Mesodermal cell (in vitro differentiated cells): ENCODE data around the gene CNPY3.
"Not testable (repeated sequence)": the region's sequence is repeated elsewhere in the genome, so short reads cannot be mapped to it uniquely, and the experiment has no call there.

Experiments used
- H3K27ac ChIP-seq: 2 replicates; pipeline ENCODE4 v1.7.0; 2013; ENCODE audit warnings: mild to moderate bottlenecking, low read depth, low read length, moderate library complexity; ENCODE audit not compliant: severe bottlenecking
- H3K36me3 ChIP-seq: 2 replicates; pipeline ENCODE4 v1.7.1; 2013; ENCODE audit warnings: mild to moderate bottlenecking, low read length, moderate library complexity; ENCODE audit not compliant: control insufficient read depth, insufficient read depth
- H3K4me1 ChIP-seq: one replicate; pipeline ENCODE4 v1.7.1; 2013; ENCODE audit warnings: mild to moderate bottlenecking, low read length; ENCODE audit not compliant: insufficient read depth, control insufficient read depth, poor library complexity, severe bottlenecking
- H3K4me3 ChIP-seq: 2 replicates; pipeline ENCODE4 v1.7.0; 2013; ENCODE audit warnings: low read length, control low read depth, mild to moderate bottlenecking; ENCODE audit not compliant: insufficient read depth, poor library complexity, severe bottlenecking; ENCODE audit errors: extremely low read depth
- H3K9me3 ChIP-seq: 2 replicates; pipeline ENCODE4 v1.7.1; 2013; ENCODE audit warnings: mild to moderate bottlenecking, low read length, moderate library complexity; ENCODE audit not compliant: control insufficient read depth
- WGBS, 2 experiments: methylation state at CpG; one replicate each; pipeline ENCODE4 v1.1.5; 2013; ENCODE audit warnings: missing lambda C conversion rate in 2 of 2; ENCODE audit not compliant: insufficient coverage in 2 of 2; 5-methylcytosine and 5-hydroxymethylcytosine counted together

Gene CNPY3

DNA sequence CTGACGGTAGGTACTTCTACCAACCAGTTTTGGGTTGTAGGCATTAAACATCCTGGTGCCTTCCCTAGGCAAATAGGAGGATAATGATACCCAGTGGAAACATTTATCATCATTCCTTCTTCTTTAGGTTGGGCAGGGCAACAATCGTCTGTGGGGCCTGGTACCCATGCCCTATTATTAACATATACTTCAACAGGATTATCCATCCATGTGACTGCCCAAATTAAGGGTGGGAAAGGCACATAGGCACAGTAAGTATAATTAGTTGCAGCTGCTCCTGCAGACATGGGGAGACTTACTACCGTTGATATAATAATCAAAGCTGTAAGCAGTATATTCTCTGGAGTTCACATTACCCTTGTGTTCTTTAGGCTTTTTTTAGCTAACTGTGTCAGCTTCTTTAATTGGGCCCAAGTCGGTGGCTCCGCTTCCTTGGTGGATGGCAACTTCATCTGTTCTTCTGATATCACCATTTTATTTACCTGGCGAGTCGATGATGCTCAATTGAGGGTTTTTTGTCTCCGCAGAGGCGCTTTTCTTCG, 33.0 kb upstream of the CNPY3 start:
- WGBS, 2 experiments: 96% methylated on average over 8 of the region's 10 CpGs

DNA sequence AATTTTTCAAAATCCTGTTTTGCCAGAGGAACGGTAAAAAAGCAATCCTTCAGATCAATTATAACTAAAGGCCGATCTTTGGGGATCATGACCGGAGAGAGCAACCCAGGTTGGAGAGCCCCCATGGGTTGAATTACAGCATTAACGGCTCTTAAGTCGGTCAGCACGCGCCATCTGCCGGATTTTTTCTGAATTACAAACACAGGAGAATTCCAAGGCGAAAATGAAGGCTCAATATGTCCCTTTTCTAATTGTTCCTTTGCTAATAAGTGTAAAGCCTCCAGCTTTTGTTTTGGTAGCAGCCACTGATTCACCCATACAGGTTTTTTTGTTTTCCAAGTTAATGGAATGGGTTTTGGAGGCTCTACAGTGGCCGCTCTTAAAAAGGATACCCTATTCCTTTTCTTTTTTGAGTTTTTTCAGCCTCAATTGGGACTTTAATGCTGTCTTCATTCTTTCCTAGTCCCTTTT, 30.4 kb upstream of the CNPY3 start:
- H3K4me3 ChIP-seq: no peak overlapping the region
- peaks cover 17% of the 10 kb centered on the region for H3K4me1 ChIP-seq
- WGBS, 2 experiments: 3 to 7% methylated on average over 6 to 7 of the region's 10 CpGs
- no peaks in the 10 kb centered on the region for H3K36me3 ChIP-seq
- no peak overlapping the region for H3K27ac ChIP-seq
- no peaks in the 10 kb centered on the region for H3K9me3 ChIP-seq

More for the DNA sequence above, 33.0 kb upstream of the CNPY3 start:
- Histone ChIP-seq H3K27ac (no peak overlapping the region), H3K36me3 (no peaks in the 10 kb centered on the region), H3K4me1 (peaks cover 7% of the 10 kb centered on the region), H3K9me3 (no peaks in the 10 kb centered on the region), H3K4me3 (no peak overlapping the region)

DNA sequence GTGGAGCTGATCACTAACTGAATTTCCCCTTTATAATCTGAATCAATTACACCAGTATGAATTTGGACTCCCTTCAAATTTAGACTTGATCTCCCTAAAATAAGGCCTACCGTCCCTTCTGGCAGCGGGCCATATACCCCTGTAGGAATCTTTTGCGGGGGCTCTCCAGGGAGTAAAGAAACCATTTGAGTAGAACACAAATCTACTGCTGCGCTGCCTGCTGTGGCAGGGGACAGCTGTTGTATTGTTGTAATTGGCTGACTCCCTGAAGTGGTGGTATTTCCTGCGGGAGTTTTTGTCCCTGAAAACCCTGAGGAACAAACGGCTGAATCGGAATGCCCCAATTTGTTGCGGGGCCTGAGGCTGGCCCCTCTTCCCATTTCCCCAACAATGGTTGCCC, 29.4 kb upstream of the CNPY3 start:
- peaks cover 17% of the 10 kb centered on the region for H3K4me1 ChIP-seq

DNA sequence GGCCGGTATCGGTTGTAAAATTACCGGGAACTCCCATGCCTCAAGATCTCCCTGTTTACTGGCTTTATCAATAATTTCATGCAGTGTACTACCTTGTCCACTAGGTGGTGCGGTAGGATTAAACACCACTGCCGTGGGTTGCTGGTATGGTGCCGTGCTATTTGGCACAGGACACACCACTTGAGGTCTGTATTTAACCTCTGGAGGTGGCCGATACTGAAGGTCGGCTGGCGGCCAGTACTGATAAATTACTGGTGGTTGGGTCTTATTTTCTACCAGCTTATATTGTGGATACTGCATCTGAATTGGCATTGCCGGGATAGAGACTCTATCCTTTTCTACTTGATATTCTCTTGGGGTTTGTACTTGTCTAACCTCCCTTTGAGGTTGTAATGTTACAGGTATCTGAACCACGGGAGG, 27.7 kb upstream of the CNPY3 start:
- H3K9me3 ChIP-seq: no peaks in the 10 kb centered on the region
- H3K27ac ChIP-seq: no peak overlapping the region
- 12 to 19% methylated on average over 6 to 10 of the region's 11 CpGs for WGBS, 2 experiments
- no peaks in the 10 kb centered on the region for H3K36me3 ChIP-seq
- no peak overlapping the region for H3K4me3 ChIP-seq
- H3K4me1 ChIP-seq: peaks cover 17% of the 10 kb centered on the region

More for the DNA sequence above, 29.4 kb upstream of the CNPY3 start:
- H3K27ac ChIP-seq: no peak overlapping the region
- H3K36me3 ChIP-seq: no peaks in the 10 kb centered on the region
- H3K9me3 ChIP-seq: no peaks in the 10 kb centered on the region
- no peak overlapping the region for H3K4me3 ChIP-seq
- 31 to 47% methylated on average over 5 to 7 of the region's 8 CpGs for WGBS, 2 experiments

DNA sequence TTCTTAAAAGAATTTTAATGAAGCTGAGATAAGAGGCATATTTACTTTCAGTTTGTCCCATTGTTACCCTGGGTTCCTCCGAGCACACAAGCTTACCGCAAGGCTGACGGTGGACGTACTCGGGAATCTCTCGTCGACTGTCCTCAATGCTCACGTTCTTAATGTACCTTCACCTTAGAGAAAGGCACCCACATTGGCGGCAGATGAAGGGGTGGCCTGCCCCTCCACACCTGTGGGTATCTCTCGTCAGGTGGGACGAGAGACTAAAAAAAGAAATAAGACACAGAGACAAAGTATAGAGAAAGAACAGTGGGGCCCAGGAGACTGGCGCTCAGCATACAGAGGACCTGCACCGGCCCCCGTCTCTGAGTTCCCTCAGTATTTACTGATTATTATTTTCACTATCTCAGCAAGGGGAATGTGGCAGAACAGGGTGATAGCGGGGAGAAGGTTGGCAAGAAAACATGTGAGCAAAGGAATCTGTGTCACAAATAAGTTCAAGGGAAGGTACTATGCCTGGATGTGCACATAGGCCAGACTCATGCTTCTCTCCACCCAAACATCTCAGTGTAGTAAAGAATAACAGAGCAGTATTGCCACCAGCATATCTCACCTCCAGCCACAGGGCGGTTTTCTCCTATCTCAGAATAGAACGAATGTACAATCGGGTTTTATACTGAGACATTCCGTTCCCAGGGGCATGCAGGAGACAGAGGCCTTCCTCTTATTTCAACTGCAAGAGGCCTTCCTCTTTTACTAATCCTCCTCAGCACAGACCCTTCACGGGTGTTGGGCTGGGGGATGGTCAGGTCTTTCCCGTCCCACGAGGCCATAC, 26.6 kb upstream of the CNPY3 start:
- not testable (repeated sequence) for H3K36me3 ChIP-seq, H3K9me3 ChIP-seq, H3K27ac ChIP-seq, H3K4me3 ChIP-seq
- peaks cover 17% of the 10 kb centered on the region for H3K4me1 ChIP-seq
- WGBS, 2 experiments: 83 to 92% methylated on average over 11 to 16 of the region's 22 CpGs

DNA sequence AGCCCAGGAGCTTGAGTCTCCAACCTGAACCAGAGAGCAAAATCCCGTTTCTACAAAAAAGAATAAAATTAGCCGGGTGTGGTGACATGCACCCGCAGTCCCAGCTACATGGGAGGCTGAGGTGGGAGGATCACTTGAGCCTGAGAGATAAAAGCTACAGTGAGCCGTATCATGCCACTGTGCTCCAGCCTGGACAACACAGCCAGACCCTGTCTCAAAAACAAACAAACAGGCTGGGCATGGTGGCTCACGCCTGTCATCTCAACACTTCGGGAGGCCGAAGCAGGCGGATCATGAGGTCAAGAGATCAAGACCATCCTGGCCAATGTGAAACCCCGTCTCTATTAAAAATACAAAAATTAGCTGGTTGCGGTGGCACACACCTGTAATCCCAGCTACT, 24.8 kb upstream of the CNPY3 start:
- Histone ChIP-seq H3K4me3 (no peak overlapping the region), H3K36me3 (no peaks in the 10 kb centered on the region), H3K4me1 (peaks cover 15% of the 10 kb centered on the region), H3K27ac (no peak overlapping the region), H3K9me3 (no peaks in the 10 kb centered on the region)
- WGBS, 2 experiments: 96 to 100% methylated on average over 7 to 10 of the region's 10 CpGs

DNA sequence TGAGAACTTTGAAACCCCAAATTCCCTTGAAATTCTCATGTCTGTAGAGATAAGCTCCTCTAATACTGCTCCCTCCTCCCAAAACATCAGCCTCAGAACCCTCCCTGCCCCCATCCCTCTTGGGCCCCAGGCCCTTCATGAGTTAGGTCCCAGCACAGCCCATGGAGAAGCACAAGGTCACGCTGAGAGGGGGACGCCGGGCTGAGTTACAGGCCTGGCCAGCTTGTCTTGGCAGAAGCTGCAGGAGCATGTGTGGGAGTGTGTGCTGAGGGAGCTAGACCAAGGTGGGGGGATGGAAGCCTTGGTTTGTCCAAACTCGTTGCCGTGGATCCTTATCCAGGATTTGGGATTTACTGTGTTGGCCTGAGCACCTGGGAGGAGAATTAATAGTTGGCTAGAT, 21.9 kb upstream of the CNPY3 start:
- Histone ChIP-seq H3K27ac (no peak overlapping the region), H3K4me3 (no peak overlapping the region), H3K9me3 (no peaks in the 10 kb centered on the region), H3K36me3 (no peaks in the 10 kb centered on the region), H3K4me1 (peaks cover 6% of the 10 kb centered on the region)
- WGBS, 2 experiments: 83 to 91% methylated on average over 4 to 5 of the region's 5 CpGs

DNA sequence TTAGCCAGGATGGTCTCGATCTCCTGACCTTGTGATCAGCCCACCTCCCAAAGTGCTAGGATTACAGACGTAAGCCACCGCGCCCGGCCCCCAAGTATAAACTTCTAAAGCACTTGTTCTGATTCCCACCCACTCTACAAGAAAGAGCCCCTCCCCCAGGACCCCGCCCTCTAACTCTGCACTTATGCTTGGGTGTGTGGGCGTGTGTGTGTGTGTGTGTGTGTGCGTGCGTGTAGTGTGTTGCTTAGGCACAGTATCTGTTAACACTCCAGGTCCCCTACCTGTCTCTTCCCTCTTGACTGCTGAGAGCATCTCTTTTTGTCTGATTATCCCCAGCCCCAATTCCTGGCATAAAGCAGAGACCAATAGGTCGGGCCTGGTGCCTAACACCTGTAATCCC, 19.4 kb upstream of the CNPY3 start:
- Histone ChIP-seq H3K27ac (no peak overlapping the region), H3K4me3 (no peak overlapping the region), H3K4me1 (no peaks in the 10 kb centered on the region), H3K36me3 (no peaks in the 10 kb centered on the region), H3K9me3 (no peaks in the 10 kb centered on the region)
- WGBS, 2 experiments: 93 to 94% methylated on average over 3 to 6 of the region's 10 CpGs

DNA sequence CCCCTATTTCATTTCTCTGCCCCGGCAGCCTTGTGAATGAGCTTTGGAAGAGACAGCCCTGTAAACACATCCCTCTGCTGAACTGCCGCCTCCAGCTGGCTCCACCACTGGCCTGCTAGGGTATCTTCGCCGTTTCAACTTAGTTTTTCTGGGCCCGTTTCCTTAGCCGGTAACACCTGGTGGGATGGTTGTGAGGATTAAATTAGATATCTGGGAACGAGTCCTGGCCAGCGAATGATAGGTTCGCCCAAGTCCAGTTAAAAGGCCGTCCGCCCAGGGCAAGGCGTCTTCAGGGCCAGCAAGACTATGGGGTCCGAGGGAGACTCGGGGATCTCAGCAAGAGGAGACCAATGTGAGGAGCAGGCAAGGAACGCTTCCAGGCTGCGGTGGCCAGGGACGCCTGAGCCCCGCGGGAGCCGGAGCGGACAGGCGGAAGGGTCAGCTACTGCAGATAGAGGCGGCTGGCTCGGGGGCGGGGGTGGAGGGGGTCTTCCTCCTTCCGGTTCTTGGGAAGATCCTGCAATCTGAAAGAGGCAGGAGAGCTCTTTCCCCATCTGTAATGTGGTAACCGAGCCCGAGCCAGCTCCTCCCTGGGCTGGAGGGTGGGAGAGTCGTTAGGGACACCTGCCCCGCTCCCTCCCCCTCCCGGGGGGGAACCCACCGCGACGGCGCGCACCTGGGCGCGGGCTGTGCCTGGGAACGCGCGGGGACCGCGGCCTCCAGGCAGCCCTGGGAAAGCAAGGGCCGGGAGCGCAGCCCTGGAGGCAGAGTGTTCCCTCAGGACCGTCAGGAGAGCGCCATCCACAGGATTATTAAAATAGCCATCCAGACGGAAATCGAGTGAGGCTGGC, 17.9 kb upstream of the CNPY3 start:
- Histone ChIP-seq H3K4me1 (no peaks in the 10 kb centered on the region), H3K4me3 (peak overlapping the region; percentile 27), H3K36me3 (no peaks in the 10 kb centered on the region), H3K9me3 (no peaks in the 10 kb centered on the region), H3K27ac (peak overlapping the region; percentile 57)
- 6 to 9% methylated on average over 34 to 39 of the region's 49 CpGs for WGBS, 2 experiments

DNA sequence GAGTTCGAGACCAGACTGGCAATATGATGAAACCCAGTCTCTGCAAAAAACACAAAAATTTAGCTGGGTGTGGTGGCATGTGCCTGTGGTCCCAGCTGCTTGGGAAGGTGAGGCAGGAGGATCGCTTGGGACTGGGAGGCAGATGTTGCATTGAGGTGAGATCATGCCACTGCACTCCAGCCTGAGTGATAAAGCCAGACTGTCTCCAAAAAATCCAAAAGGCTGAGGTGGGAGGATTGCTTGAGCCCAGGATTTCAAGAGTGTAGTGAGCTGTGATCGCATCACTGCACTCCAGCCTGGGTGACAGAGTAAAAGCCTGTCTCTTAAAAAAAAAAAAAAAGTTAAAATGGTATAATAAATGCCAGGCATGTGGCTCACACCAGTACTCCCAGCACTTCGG, 14.7 kb upstream of the CNPY3 start:
- Histone ChIP-seq H3K4me1 (no peaks in the 10 kb centered on the region), H3K4me3 (no peak overlapping the region), H3K9me3 (no peaks in the 10 kb centered on the region), H3K36me3 (no peaks in the 10 kb centered on the region), H3K27ac (no peak overlapping the region)
- 88 to 96% methylated on average over 3 of the region's 4 CpGs for WGBS, 2 experiments
